H1 (cell line): ENCODE results near the gene TAPT1. TPM values are rescaled to one million over a fixed set of nuclear protein-coding genes. Genes with fewer than 3 reads are reported as not detected.

Experiments used
- CTCF ChIA-PET: fragments of 300-600 bp; sonication (Branson Sonifier 250); formaldehyde crosslinking; loops from one replicate; lab custom pipeline; 2021; ENCODE audit not compliant: partially characterized antibody; lab: Charles Lee
- POLR2A ChIA-PET: fragments of 300-600 bp; sonication (Branson Sonifier 250); formaldehyde crosslinking; loops from one replicate; lab custom pipeline; 2021; ENCODE audit warnings: inconsistent platforms; ENCODE audit not compliant: partially characterized antibody; lab: Charles Lee
- DNase-seq, 2 experiments: peaks; one replicate each; pipeline versions ENCODE4 v3.0.0 to v3.0.0-alpha.2; 2010 to 2022; ENCODE audit warnings: low spot score in 2 of 2, low read depth in 1 of 2, mixed read lengths in 1 of 2
- FAIRE-seq: peaks from 2 replicates; lab custom pipeline; 2011; peaks lifted over from hg19 to GRCh38; lab: Jason Lieb, UNC
- H2AFZ ChIP-seq: 2 replicates; pipeline ENCODE4 v1.8.1; 2012; ENCODE audit warnings: low read length, inconsistent platforms
- H2AK5ac ChIP-seq: 2 replicates; pipeline ENCODE4 v1.6.1; 2013; ENCODE audit warnings: low read depth, low read length
- H2BK120ac ChIP-seq: replicated peaks from 2 replicates; pipeline ENCODE3; 2013; ENCODE audit warnings: low read depth, low read length, inconsistent platforms
- H2BK12ac ChIP-seq: 2 replicates; pipeline ENCODE4 v1.6.1; 2013; ENCODE audit warnings: low read depth, low read length
- H2BK15ac ChIP-seq: 2 replicates; pipeline ENCODE4 v1.6.1; 2013; ENCODE audit warnings: low read length
- H2BK20ac ChIP-seq: 2 replicates; pipeline ENCODE4 v1.6.1; 2013; ENCODE audit warnings: low read length
- H2BK5ac ChIP-seq: 2 replicates; pipeline ENCODE4 v1.6.1; 2013; ENCODE audit warnings: low read depth, low read length
- H3K14ac ChIP-seq: 2 replicates; pipeline ENCODE4 v1.6.1; 2013; ENCODE audit warnings: inconsistent platforms; ENCODE audit not compliant: insufficient read length
- H3K18ac ChIP-seq: 2 replicates; pipeline ENCODE4 v1.6.1; 2013; ENCODE audit warnings: low read length; ENCODE audit errors: extremely low read depth
- H3K23ac ChIP-seq: 2 replicates; pipeline ENCODE4 v1.6.1; 2013; ENCODE audit warnings: inconsistent platforms; ENCODE audit not compliant: insufficient read length
- H3K23me2 ChIP-seq: 2 replicates; pipeline ENCODE4 v1.6.1; 2013; ENCODE audit warnings: low read depth, low read length
- H3K27ac ChIP-seq: 2 replicates; pipeline ENCODE4 v1.6.1; 2011; ENCODE audit warnings: low read depth, low read length, inconsistent platforms
- H3K27me3 ChIP-seq, 4 experiments: replicated peaks in 1 of 4; 1 replicate in 1 of 4; 2 replicates in 3 of 4; pipeline versions ENCODE4 v1.6.1 to v1.8.1; 2011 to 2013; ENCODE audit warnings: low read length in 3 of 4, mild to moderate bottlenecking in 3 of 4, inconsistent platforms in 2 of 4, mixed read lengths in 2 of 4, moderate library complexity in 1 of 4; ENCODE audit not compliant: control insufficient read depth in 3 of 4, insufficient read depth in 3 of 4; ENCODE audit errors: extremely low read depth in 1 of 4
- H3K36me3 ChIP-seq, 4 experiments: 2 replicates each; pipeline versions ENCODE4 v1.6.1 to v1.8.1; 2011 to 2013; ENCODE audit warnings: mild to moderate bottlenecking in 4 of 4, low read length in 3 of 4, moderate library complexity in 2 of 4, control low read depth in 1 of 4, inconsistent platforms in 1 of 4; ENCODE audit not compliant: insufficient read depth in 4 of 4, control insufficient read depth in 2 of 4
- H3K4ac ChIP-seq: replicated peaks from 2 replicates; pipeline ENCODE3; 2013; ENCODE audit warnings: low read length, low read depth, mixed read lengths, inconsistent platforms; ENCODE audit not compliant: insufficient read length
- H3K4me1 ChIP-seq, 4 experiments: replicated peaks in 1 of 4; 1 replicate in 1 of 4; 2 replicates in 3 of 4; pipeline versions ENCODE4 v1.6.1 to v1.8.1; 2011 to 2013; ENCODE audit warnings: low read length in 3 of 4, inconsistent platforms in 2 of 4, mixed read lengths in 1 of 4; ENCODE audit not compliant: insufficient read depth in 4 of 4, control insufficient read depth in 3 of 4
- H3K4me2 ChIP-seq, 2 experiments: 2 replicates each; pipeline versions ENCODE4 v1.6.1 to v1.8.1; 2011 to 2013; ENCODE audit warnings: low read depth in 2 of 2, low read length in 2 of 2, control low read depth in 1 of 2, inconsistent platforms in 1 of 2, mild to moderate bottlenecking in 1 of 2; ENCODE audit not compliant: insufficient read depth in 1 of 2
- H3K4me3 ChIP-seq, 4 experiments: fragments of 200-600, 300-600 bp in 1 of 4; sonication (generic), shearing (Covaris generic), sonication (Bioruptor Twin) in 1 of 4; 2 replicates each; pipeline versions ENCODE4 v1.5.1 to v1.8.1; 2011 to 2016; ENCODE audit warnings: low read length in 4 of 4, low read depth in 3 of 4, control low read depth in 2 of 4, inconsistent platforms in 2 of 4, mild to moderate bottlenecking in 2 of 4, mixed read lengths in 1 of 4, moderate library complexity in 1 of 4; ENCODE audit not compliant: insufficient read depth in 2 of 4; ENCODE audit errors: extremely low read depth in 1 of 4
- H3K56ac ChIP-seq: replicated peaks from 2 replicates; pipeline ENCODE3; 2013; ENCODE audit warnings: low read depth, mild to moderate bottlenecking, mixed read lengths, low read length, inconsistent platforms; ENCODE audit not compliant: insufficient read length
- H3K79me1 ChIP-seq: 2 replicates; pipeline ENCODE4 v1.6.1; 2013; ENCODE audit warnings: low read depth, low read length, control low read depth
- H3K79me2 ChIP-seq, 2 experiments: 2 replicates each; pipeline versions ENCODE4 v1.6.1 to v1.8.1; 2012 to 2013; ENCODE audit warnings: low read length in 2 of 2, mild to moderate bottlenecking in 2 of 2, inconsistent platforms in 1 of 2; ENCODE audit not compliant: insufficient read depth in 2 of 2, control insufficient read depth in 1 of 2
- H3K9ac ChIP-seq, 4 experiments: replicated peaks in 1 of 4; 1 replicate in 1 of 4; 2 replicates in 3 of 4; pipeline versions ENCODE4 v1.6.1 to v1.8.1; 2011 to 2013; ENCODE audit warnings: low read depth in 3 of 4, low read length in 3 of 4, control low read depth in 2 of 4, mild to moderate bottlenecking in 2 of 4, moderate library complexity in 2 of 4, inconsistent platforms in 1 of 4; ENCODE audit errors: extremely low read depth in 1 of 4
- H3K9me3 ChIP-seq, 2 experiments: 2 replicates each; pipeline versions ENCODE4 v1.6.1 to v1.8.1; 2012 to 2013; ENCODE audit warnings: mild to moderate bottlenecking in 2 of 2, moderate library complexity in 2 of 2, control low read depth in 1 of 2, inconsistent platforms in 1 of 2, low read depth in 1 of 2, low read length in 1 of 2, mixed read lengths in 1 of 2; ENCODE audit not compliant: insufficient read depth in 2 of 2
- H4K20me1 ChIP-seq, 2 experiments: replicated peaks in 1 of 2; 2 replicates each; pipeline versions ENCODE3 to v1.8.1; 2011 to 2013; ENCODE audit warnings: inconsistent platforms in 2 of 2, low read length in 2 of 2, mild to moderate bottlenecking in 1 of 2; ENCODE audit not compliant: insufficient read depth in 2 of 2, control insufficient read depth in 1 of 2
- H4K5ac ChIP-seq: 2 replicates; pipeline ENCODE4 v1.6.1; 2013; ENCODE audit warnings: low read length, low read depth, mixed read lengths, inconsistent platforms; ENCODE audit not compliant: insufficient read length
- H4K8ac ChIP-seq: 2 replicates; pipeline ENCODE4 v1.8.0; 2013; ENCODE audit warnings: mild to moderate bottlenecking, moderate library complexity, low read length, inconsistent platforms; ENCODE audit not compliant: insufficient read depth; ENCODE audit errors: extremely low read depth
- H4K91ac ChIP-seq: replicated peaks from 2 replicates; pipeline ENCODE3; 2013; ENCODE audit warnings: low read length, mixed read lengths, inconsistent platforms; ENCODE audit not compliant: insufficient read length
- ATF2 ChIP-seq: IDR thresholded peaks from 2 replicates; pipeline ENCODE4 v1.6.1; 2012; ENCODE audit warnings: low read length, inconsistent platforms
- ATF3 ChIP-seq: IDR thresholded peaks from 2 replicates; pipeline ENCODE4 v1.6.1; 2011; ENCODE audit warnings: low read depth, mild to moderate bottlenecking, low read length; ENCODE audit not compliant: insufficient read depth
- BACH1 ChIP-seq: IDR thresholded peaks from 2 replicates; pipeline ENCODE4 v1.6.1; 2012; ENCODE audit warnings: low read length, improper control_type of control experiment
- CTBP2 ChIP-seq: IDR thresholded peaks from 2 replicates; pipeline ENCODE4 v1.7.0; 2011; ENCODE audit warnings: borderline replicate concordance, mild to moderate bottlenecking, moderate library complexity, mixed read lengths, low read length; ENCODE audit not compliant: insufficient read depth, insufficient read length
- KDM1A ChIP-seq: fragments of 200-600, 300-600 bp; sonication (generic); IDR thresholded peaks from 2 replicates; pipeline ENCODE4 v1.7.1; 2016; ENCODE audit warnings: mild to moderate bottlenecking, low read length, borderline replicate concordance
- PHF8 ChIP-seq: fragments of 200-600 bp; sonication (generic); conservative IDR thresholded peaks from 2 replicates; pipeline ENCODE4 v1.7.1; 2012; ENCODE audit warnings: low read depth, mild to moderate bottlenecking, inconsistent platforms, low read length, moderate library complexity
- POLR2AphosphoS5 ChIP-seq: IDR thresholded peaks from 2 replicates; pipeline ENCODE4 v1.6.1; 2011; ENCODE audit warnings: low read depth, low read length
- SIRT6 ChIP-seq: IDR thresholded peaks from one replicate; pipeline ENCODE4 v1.7.1; 2012; ENCODE audit warnings: low read length, inconsistent platforms
- WGBS, 2 experiments: shearing (Covaris generic) in 1 of 2; methylation state at CpG; one replicate each; pipeline versions ENCODE4 v1.1.6 to v1.1.7; 2013 to 2015; ENCODE audit warnings: low lambda C conversion rate in 2 of 2, mixed read lengths in 2 of 2, inconsistent platforms in 1 of 2, low coverage in 1 of 2, missing lambda C conversion rate in 1 of 2; ENCODE audit not compliant: insufficient replicate concordance in 2 of 2, insufficient coverage in 1 of 2, insufficient read length in 1 of 2; ENCODE audit errors: extremely low coverage in 1 of 2, missing lambda C conversion rate in 1 of 2; 5-methylcytosine and 5-hydroxymethylcytosine counted together
- polyA plus RNA-seq, 7 experiments: library from polyadenylated mRNA; depleted of rRNA in 3 of 7; stranded (reverse) in 5 of 7; unstranded in 2 of 7; fragments of >200 nt in 5 of 7; fragments of 200-250 nt in 2 of 7; gene quantifications; 1 replicate in 5 of 7; 2 replicates in 1 of 7; 4 replicates in 1 of 7; pipeline versions ENCODE4 v1.2.1 to v1.2.3, GENCODE V29; 2011 to 2013; ENCODE audit warnings: missing spikeins in 2 of 7, mixed read lengths in 2 of 7
- total RNA-seq: library from RNA; stranded (reverse); fragmentation: NEBNext Ultra II Directional; extraction: Animal tissue kit (Norgen Biotek cat#: 25700); gene quantifications from 2 replicates; pipeline ENCODE4 v1.2.1, GENCODE V29; 2021

The TAPT1 gene
- total and polyA plus RNA-seq, 2 of the 8 experiments (the other 6 are each of a cell fraction or from before 2014, with no cell fraction given), result 4.2 to 15.3 TPM

- no peak overlapping the region for H3K4me2 ChIP-seq
- peaks cover 2 to 3% of the 10 kb centered on the region in 2 experiments for H4K20me1 ChIP-seq
- H2BK5ac ChIP-seq, result no peak overlapping the region
- no peaks in the 10 kb centered on the region for H3K36me3 ChIP-seq
- no peak overlapping the region for H3K9ac ChIP-seq
- H3K4ac ChIP-seq, result no peak overlapping the region
- H2AFZ ChIP-seq, result no peak overlapping the region
- H3K23ac ChIP-seq, result no peak overlapping the region
- H2BK20ac ChIP-seq, result no peak overlapping the region
- H2AK5ac ChIP-seq, result no peak overlapping the region
- no peak overlapping the region for H2BK12ac ChIP-seq
- no peak overlapping the region for H3K56ac ChIP-seq
- no peaks in the 10 kb centered on the region for H3K79me1 ChIP-seq
- peaks cover 8% of the 10 kb centered on the region; the same call in 1 of the 2 replicates for H3K23me2 ChIP-seq
- H3K14ac ChIP-seq, result no peak overlapping the region
- no peak overlapping the region for H4K5ac ChIP-seq
- no peak overlapping the region for H4K91ac ChIP-seq
- no peak overlapping the region for H2BK15ac ChIP-seq
- ChIA-PET POLR2A (no interaction called here), CTCF (no interaction called here)
- peaks cover 0 to under 1% of the 10 kb centered on the region in 2 experiments; a peak in 2 of 4 replicates for H3K79me2 ChIP-seq
- H3K27ac ChIP-seq, result no peak overlapping the region
- no peak for FAIRE-seq
- H4K8ac ChIP-seq, result no peak overlapping the region
- no peak overlapping the region for H3K18ac ChIP-seq
- H3K27me3 ChIP-seq, result no peaks in the 10 kb centered on the region
- no peaks in the 10 kb centered on the region for H3K4me1 ChIP-seq
- no peak for DNase-seq
- H2BK120ac ChIP-seq, result no peak overlapping the region
- WGBS, 2 experiments, result 95% methylated on average over 2 of the region's 2 CpGs; no CpG with 5 or more reads in 1 of the 2 experiments
- no peaks in the 10 kb centered on the region for H3K9me3 ChIP-seq
- no peak overlapping the region for H3K4me3 ChIP-seq
- TF ChIP-seq POLR2AphosphoS5 (no peak), KDM1A (no peak), ATF2 (no peak), ATF3 (no peak), PHF8 (no peak), CTBP2 (no peak), BACH1 (no peak), SIRT6 (no peak)
Observed at GRCh38 chr4:16230308-16230707, 4.0 kb upstream of the TAPT1 start.
